Astrocyte (in vitro differentiated cells and primary cell): ENCODE results near the gene FAF2.

Experiments used
- EZH2 ChIP-seq: IDR thresholded peaks from 2 replicates; pipeline ENCODE4 v1.6.1; 2012; ENCODE audit warnings: mild to moderate bottlenecking, low read length, inconsistent platforms; ENCODE audit not compliant: insufficient read depth
- TF ChIP-seq, protein P1 (sequence below): IDR thresholded peaks from 2 replicates; pipeline ENCODE4 v1.5.1; 2011; ENCODE audit warnings: low read depth, mild to moderate bottlenecking, inconsistent platforms, low read length, moderate library complexity; ENCODE audit not compliant: insufficient read depth

DNA sequence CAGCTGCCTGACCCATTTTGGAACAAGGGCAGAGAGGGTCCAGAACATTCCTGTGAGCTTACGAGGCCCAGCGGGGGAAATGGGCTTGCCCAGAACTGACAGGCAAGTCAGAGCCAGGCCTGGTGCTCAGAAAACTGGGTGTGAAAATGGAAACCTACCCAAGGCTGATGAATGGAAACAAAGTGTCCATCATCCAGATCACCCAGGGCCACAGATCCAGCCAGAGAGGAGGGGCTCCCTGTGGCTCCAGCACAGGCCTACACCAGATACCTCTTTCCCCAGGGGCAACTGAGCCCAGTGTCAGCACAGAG is 35.0 kb upstream of the FAF2 start:
- TF ChIP-seq EZH2, result no peak
- TF ChIP-seq, protein P1, sequence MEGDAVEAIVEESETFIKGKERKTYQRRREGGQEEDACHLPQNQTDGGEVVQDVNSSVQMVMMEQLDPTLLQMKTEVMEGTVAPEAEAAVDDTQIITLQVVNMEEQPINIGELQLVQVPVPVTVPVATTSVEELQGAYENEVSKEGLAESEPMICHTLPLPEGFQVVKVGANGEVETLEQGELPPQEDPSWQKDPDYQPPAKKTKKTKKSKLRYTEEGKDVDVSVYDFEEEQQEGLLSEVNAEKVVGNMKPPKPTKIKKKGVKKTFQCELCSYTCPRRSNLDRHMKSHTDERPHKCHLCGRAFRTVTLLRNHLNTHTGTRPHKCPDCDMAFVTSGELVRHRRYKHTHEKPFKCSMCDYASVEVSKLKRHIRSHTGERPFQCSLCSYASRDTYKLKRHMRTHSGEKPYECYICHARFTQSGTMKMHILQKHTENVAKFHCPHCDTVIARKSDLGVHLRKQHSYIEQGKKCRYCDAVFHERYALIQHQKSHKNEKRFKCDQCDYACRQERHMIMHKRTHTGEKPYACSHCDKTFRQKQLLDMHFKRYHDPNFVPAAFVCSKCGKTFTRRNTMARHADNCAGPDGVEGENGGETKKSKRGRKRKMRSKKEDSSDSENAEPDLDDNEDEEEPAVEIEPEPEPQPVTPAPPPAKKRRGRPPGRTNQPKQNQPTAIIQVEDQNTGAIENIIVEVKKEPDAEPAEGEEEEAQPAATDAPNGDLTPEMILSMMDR, result no peak
